SK-N-SH (cell line): ENCODE measurements around the gene LHX4. TPM values are rescaled to one million over a fixed set of nuclear protein-coding genes. Genes with fewer than 3 reads are reported as not detected.

Experiments used
- CTCF ChIA-PET: fragments of 300-600, 350-600 bp; formaldehyde crosslinking; extraction: SDS; loops from one replicate; lab custom pipeline; 2021; lab: Yijun Ruan, JAX
- POLR2A ChIA-PET: fragments of 350-600 bp; sonication (Branson Sonifier 250); formaldehyde crosslinking; extraction: SDS; loops from one replicate; lab custom pipeline; 2020; ENCODE audit warnings: antibody characterized with exemption, inconsistent platforms; lab: Yijun Ruan, JAX
- DNase-seq: peaks from one replicate; pipeline ENCODE4 v3.0.0; 2012
- H2AFZ ChIP-seq: fragments of 200-600 bp; sonication (generic); 2 replicates; pipeline ENCODE4 v1.8.1; 2016; ENCODE audit warnings: antibody characterized with exemption, mild to moderate bottlenecking, low read depth
- H3F3A ChIP-seq: fragments of 200-600 bp; sonication (generic); replicated peaks from 2 replicates; pipeline ENCODE3; 2016; ENCODE audit warnings: antibody characterized with exemption, mild to moderate bottlenecking; ENCODE audit not compliant: insufficient read depth
- H3K27ac ChIP-seq, 2 experiments: fragments of 200-500 bp in 1 of 2; fragments of 200-600 bp in 1 of 2; sonication (Bioruptor generic) in 1 of 2; sonication (generic), shearing (Covaris generic) in 1 of 2; 2 replicates each; pipeline versions ENCODE4 v1.5.1 to v1.6.1; 2014 to 2016; ENCODE audit warnings: low read depth in 2 of 2, inconsistent platforms in 1 of 2, low read length in 1 of 2, mild to moderate bottlenecking in 1 of 2, mixed read lengths in 1 of 2
- H3K27me3 ChIP-seq: fragments of 200-600 bp; sonication (generic), shearing (Covaris generic); 2 replicates; pipeline ENCODE4 v1.6.1; 2016; ENCODE audit warnings: mixed run types; ENCODE audit not compliant: insufficient read depth
- H3K36me3 ChIP-seq, 2 experiments: fragments of 200-500 bp in 1 of 2; fragments of 200-600 bp in 1 of 2; sonication (Bioruptor generic) in 1 of 2; sonication (generic) in 1 of 2; replicated peaks in 1 of 2; 2 replicates each; pipeline versions ENCODE3 to v1.5.1; 2014 to 2016; ENCODE audit warnings: low read length in 1 of 2, mild to moderate bottlenecking in 1 of 2; ENCODE audit not compliant: insufficient read depth in 2 of 2, control insufficient read depth in 1 of 2
- H3K4me1 ChIP-seq, 2 experiments: fragments of 200-500 bp in 1 of 2; fragments of 200-600 bp in 1 of 2; sonication (Bioruptor generic) in 1 of 2; sonication (generic), shearing (Covaris generic) in 1 of 2; 2 replicates each; pipeline versions ENCODE4 v1.5.1 to v1.6.1; 2014 to 2016; ENCODE audit warnings: low read depth in 1 of 2, low read length in 1 of 2, mixed run types in 1 of 2; ENCODE audit not compliant: insufficient read depth in 2 of 2, control insufficient read depth in 1 of 2
- H3K4me2 ChIP-seq: fragments of 200-600 bp; sonication (generic), shearing (Covaris generic); 2 replicates; pipeline ENCODE4 v1.6.1; 2017; ENCODE audit warnings: mixed run types
- H3K4me3 ChIP-seq, 2 experiments: fragments of 200-500 bp in 1 of 2; fragments of 200-600 bp in 1 of 2; sonication (Bioruptor generic) in 1 of 2; sonication (generic), shearing (Covaris generic) in 1 of 2; 2 replicates each; pipeline versions ENCODE4 v1.5.1 to v1.8.1; 2014 to 2016; ENCODE audit warnings: low read depth in 2 of 2, inconsistent platforms in 1 of 2, low read length in 1 of 2, mild to moderate bottlenecking in 1 of 2, mixed read lengths in 1 of 2, moderate library complexity in 1 of 2
- H3K79me2 ChIP-seq: fragments of 200-600 bp; sonication (generic); 2 replicates; pipeline ENCODE4 v1.8.1; 2017; ENCODE audit warnings: mild to moderate bottlenecking; ENCODE audit not compliant: insufficient read depth
- H3K9ac ChIP-seq: fragments of 200-600 bp; sonication (generic); 2 replicates; pipeline ENCODE4 v1.6.1; 2017; ENCODE audit warnings: mixed run types
- H3K9me2 ChIP-seq: fragments of 200-600 bp; sonication (generic); 2 replicates; pipeline ENCODE4 v1.6.1; 2017; ENCODE audit warnings: mixed run types
- H3K9me3 ChIP-seq: fragments of 200-600 bp; sonication (generic); 2 replicates; pipeline ENCODE4 v1.6.1; 2017; ENCODE audit warnings: mixed run types, mild to moderate bottlenecking, moderate library complexity
- H4K20me1 ChIP-seq: fragments of 200-600 bp; sonication (generic); 2 replicates; pipeline ENCODE4 v1.6.1; 2017; ENCODE audit warnings: mild to moderate bottlenecking, mixed run types; ENCODE audit not compliant: insufficient read depth
- CHD2 ChIP-seq: fragments of 150-350 bp; IDR thresholded peaks from 2 replicates; pipeline ENCODE4 v1.6.1; 2018; ENCODE audit warnings: low read length; ENCODE audit not compliant: partially characterized antibody
- EP300 ChIP-seq, 2 experiments: IDR thresholded peaks; 2 replicates each; pipeline versions ENCODE4 v1.4.0 to v1.6.1; 2012; ENCODE audit warnings: borderline replicate concordance in 1 of 2, low read depth in 1 of 2, low read length in 1 of 2
- IRF3 ChIP-seq: fragments of 150-350 bp; IDR thresholded peaks from 2 replicates; pipeline ENCODE4 v1.6.1; 2016; ENCODE audit warnings: mild to moderate bottlenecking, low read depth, low read length
- JUND ChIP-seq: IDR thresholded peaks from 2 replicates; pipeline ENCODE4 v1.4.0; 2012
- MXI1 ChIP-seq: IDR thresholded peaks from 2 replicates; pipeline ENCODE4 v1.6.1; 2012; ENCODE audit warnings: mild to moderate bottlenecking, low read depth, low read length, improper control_type of control experiment
- NFIC ChIP-seq: IDR thresholded peaks from 2 replicates; pipeline ENCODE4 v1.4.0; 2012; ENCODE audit warnings: borderline replicate concordance
- RAD21 ChIP-seq: IDR thresholded peaks from 2 replicates; pipeline ENCODE4 v1.6.1; 2012; ENCODE audit warnings: mild to moderate bottlenecking, low read length
- RXRA ChIP-seq: IDR thresholded peaks from 2 replicates; pipeline ENCODE4 v1.4.0; 2012; ENCODE audit warnings: low read depth, mild to moderate bottlenecking, borderline replicate concordance
- TCF12 ChIP-seq: IDR thresholded peaks from 2 replicates; pipeline ENCODE4 v1.4.0; 2012
- TEAD4 ChIP-seq: IDR thresholded peaks from 2 replicates; pipeline ENCODE4 v1.4.0; 2012; ENCODE audit warnings: mild to moderate bottlenecking, borderline replicate concordance; ENCODE audit not compliant: insufficient read depth
- USF2 ChIP-seq: fragments of 150-350 bp; IDR thresholded peaks from 2 replicates; pipeline ENCODE4 v1.6.1; 2017; ENCODE audit warnings: antibody characterized with exemption, low read length, low read depth, borderline replicate concordance
- YY1 ChIP-seq: IDR thresholded peaks from 2 replicates; pipeline ENCODE4 v1.4.0; 2012; ENCODE audit warnings: low read depth, mild to moderate bottlenecking
- WGBS: methylation state at CpG from one replicate; pipeline ENCODE4 v1.1.6; 2017; ENCODE audit warnings: low lambda C conversion rate; 5-methylcytosine and 5-hydroxymethylcytosine counted together
- polyA plus RNA-seq, 3 experiments: library from polyadenylated mRNA; depleted of rRNA; stranded (reverse); fragments of >200 nt; gene quantifications; 2 replicates each; pipeline ENCODE4 v1.2.3, GENCODE V29; 2012

Gene LHX4
- polyA plus RNA-seq, 1 of the 3 experiments (the other 2 are of a cell fraction): not detected

- no peak overlapping the region for H3K9ac ChIP-seq
- H3K36me3 ChIP-seq: peaks cover 0 to 55% of the 10 kb centered on the region in 2 experiments
- CTCF ChIA-PET: interaction anchor here (0.8 to 1.8 kb wide), 4 partner anchors 16 to 106 kb away, joined by 3 to 6 read pairs (median 4); no protein-coding TSS in a partner anchor
These were observed 44.2 kb downstream of the LHX4 start for GRCh38 chr1:180274221-180274620.

GRCh38 chr1:180275726-180276125 lies 45.7 kb downstream of the LHX4 start:
- Histone ChIP-seq H3K36me3 (peaks cover 0 to 65% of the 10 kb centered on the region in 2 experiments), H3K4me1 (peaks cover 0 to 8% of the 10 kb centered on the region in 2 experiments; a peak in 1 of 4 replicates), H3K27me3 (no peaks in the 10 kb centered on the region), H3F3A (no peaks in the 10 kb centered on the region), H3K9me2 (no peaks in the 10 kb centered on the region), H3K4me3 (no peak overlapping the region), H3K79me2 (no peaks in the 10 kb centered on the region), H3K9ac (no peak overlapping the region), H3K4me2 (no peak overlapping the region), H2AFZ (no peak overlapping the region), H3K9me3 (no peaks in the 10 kb centered on the region), H4K20me1 (no peaks in the 10 kb centered on the region), H3K27ac (no peak overlapping the region)
- whole genome bisulfite sequencing: no CpG with 5 or more reads among the region's 5 CpGs
- no peak for TF ChIP-seq TEAD4
- TF ChIP-seq IRF3: no peak
- TF ChIP-seq RXRA: no peak
- TF ChIP-seq RAD21: no peak
- no peak for TF ChIP-seq JUND
- no peak for TF ChIP-seq TCF12
- TF ChIP-seq USF2: no peak
- no peak for TF ChIP-seq CHD2
- no peak for TF ChIP-seq EP300 (IDR thresholded peaks at IDR 0.05; ENCODE audit: borderline replicate concordance in 1 of 2, low read depth in 1 of 2, low read length in 1 of 2)
- TF ChIP-seq YY1: no peak
- no peak for TF ChIP-seq NFIC
- ChIA-PET CTCF (interaction anchor here (1.2 kb wide), 1 partner anchor 140 kb away, joined by 3 read pairs; no protein-coding TSS in a partner anchor), POLR2A (no interaction called here)
- DNase-seq: no peak

More at GRCh38 chr1:180274221-180274620, 44.2 kb downstream of the LHX4 start:
- DNase-seq: no peak
- H3K79me2 ChIP-seq: no peaks in the 10 kb centered on the region
- H3K4me2 ChIP-seq: no peak overlapping the region
- POLR2A ChIA-PET: no interaction called here
- H3F3A ChIP-seq: no peaks in the 10 kb centered on the region
- no peak overlapping the region for H3K4me3 ChIP-seq
- H3K9me3 ChIP-seq: no peaks in the 10 kb centered on the region
- no peaks in the 10 kb centered on the region for H4K20me1 ChIP-seq
- H3K9me2 ChIP-seq: no peaks in the 10 kb centered on the region
- peaks cover 0 to 8% of the 10 kb centered on the region in 2 experiments; a peak in 1 of 4 replicates for H3K4me1 ChIP-seq
- H3K27me3 ChIP-seq: no peaks in the 10 kb centered on the region
- 94% methylated on average over 8 of the region's 11 CpGs for WGBS
- no peak overlapping the region for H3K27ac ChIP-seq
- H2AFZ ChIP-seq: no peak overlapping the region
- TF ChIP-seq MXI1: no peak
